ENCODE results near the gene PTGIS. TPM values are rescaled to one million over a fixed set of nuclear protein-coding genes. Genes with fewer than 3 reads are reported as not detected.

Gene PTGIS
- total RNA-seq, 2 donors from 2014 or later = 9.9 to 10.9 TPM

GRCh38 chr20:49540687-49541435 is 27.1 kb downstream of the PTGIS start:
- TF ChIP-seq, protein P1, sequence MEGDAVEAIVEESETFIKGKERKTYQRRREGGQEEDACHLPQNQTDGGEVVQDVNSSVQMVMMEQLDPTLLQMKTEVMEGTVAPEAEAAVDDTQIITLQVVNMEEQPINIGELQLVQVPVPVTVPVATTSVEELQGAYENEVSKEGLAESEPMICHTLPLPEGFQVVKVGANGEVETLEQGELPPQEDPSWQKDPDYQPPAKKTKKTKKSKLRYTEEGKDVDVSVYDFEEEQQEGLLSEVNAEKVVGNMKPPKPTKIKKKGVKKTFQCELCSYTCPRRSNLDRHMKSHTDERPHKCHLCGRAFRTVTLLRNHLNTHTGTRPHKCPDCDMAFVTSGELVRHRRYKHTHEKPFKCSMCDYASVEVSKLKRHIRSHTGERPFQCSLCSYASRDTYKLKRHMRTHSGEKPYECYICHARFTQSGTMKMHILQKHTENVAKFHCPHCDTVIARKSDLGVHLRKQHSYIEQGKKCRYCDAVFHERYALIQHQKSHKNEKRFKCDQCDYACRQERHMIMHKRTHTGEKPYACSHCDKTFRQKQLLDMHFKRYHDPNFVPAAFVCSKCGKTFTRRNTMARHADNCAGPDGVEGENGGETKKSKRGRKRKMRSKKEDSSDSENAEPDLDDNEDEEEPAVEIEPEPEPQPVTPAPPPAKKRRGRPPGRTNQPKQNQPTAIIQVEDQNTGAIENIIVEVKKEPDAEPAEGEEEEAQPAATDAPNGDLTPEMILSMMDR (IDR thresholded peaks at IDR 0.05) = no peak
- 72 to 73% methylated on average over 15 of the region's 15 CpGs for WGBS, 2 donors
- Histone ChIP-seq H3K27me3 (peaks cover 0 to 4% of the 10 kb centered on the region in 2 donors), H3K4me3 (no peak overlapping the region), H3K36me3 (replicated peaks in 1 of 2; ENCODE audit: insufficient read depth in 1 of 2, low read depth in 2 of 2) (no peaks in the 10 kb centered on the region), H3K9me3 (no peaks in the 10 kb centered on the region), H3K27ac (no peak overlapping the region), H3K4me1 (no peaks in the 10 kb centered on the region)
- intact Hi-C loops (cut with DNase I) = loop anchor here (5.0 to 10.0 kb wide), 2 partner anchors 66 to 344 kb away; no protein-coding TSS in a partner anchor
- ATAC-seq = no peak
- DNase-seq = no peak

DNA sequence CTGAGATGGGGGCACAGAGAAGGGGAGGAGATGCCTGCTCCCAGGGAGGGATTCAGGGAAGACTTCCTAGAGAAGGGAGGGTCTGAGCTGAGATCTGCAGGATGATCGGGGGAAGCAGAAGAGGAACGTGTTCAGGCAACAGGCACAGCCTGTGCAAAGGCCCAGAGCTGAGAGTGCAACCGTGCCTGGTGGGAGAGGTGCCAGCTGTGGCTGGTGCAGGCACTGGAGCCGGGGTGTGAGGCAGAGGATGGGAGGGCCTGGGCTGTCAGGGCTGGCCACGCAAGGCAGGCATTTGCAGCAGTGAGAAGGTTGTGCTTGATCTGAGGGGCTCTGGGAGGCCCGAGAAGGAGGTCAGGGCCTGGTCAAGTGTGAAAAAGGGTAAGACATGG is 27.7 kb downstream of the PTGIS start:
- Histone ChIP-seq H3K4me3 (no peak overlapping the region), H3K27ac (no peak overlapping the region), H3K36me3 (replicated peaks in 1 of 2; ENCODE audit: insufficient read depth in 1 of 2, low read depth in 2 of 2) (no peaks in the 10 kb centered on the region), H3K4me1 (no peaks in the 10 kb centered on the region), H3K27me3 (peaks cover 0 to 4% of the 10 kb centered on the region in 2 donors), H3K9me3 (no peaks in the 10 kb centered on the region)
- intact Hi-C loops (cut with DNase I) = loop anchor here (5.0 to 10.0 kb wide), 2 partner anchors 67 to 345 kb away; no protein-coding TSS in a partner anchor
- ATAC-seq (no peak), DNase-seq (no peak)
- TF ChIP-seq POLR2A (IDR thresholded peaks at IDR 0.05) = no peak
- TF ChIP-seq, protein P1 (IDR thresholded peaks at IDR 0.05) = no peak
- 88 to 90% methylated on average over 4 to 6 of the region's 6 CpGs for WGBS, 2 donors

DNA sequence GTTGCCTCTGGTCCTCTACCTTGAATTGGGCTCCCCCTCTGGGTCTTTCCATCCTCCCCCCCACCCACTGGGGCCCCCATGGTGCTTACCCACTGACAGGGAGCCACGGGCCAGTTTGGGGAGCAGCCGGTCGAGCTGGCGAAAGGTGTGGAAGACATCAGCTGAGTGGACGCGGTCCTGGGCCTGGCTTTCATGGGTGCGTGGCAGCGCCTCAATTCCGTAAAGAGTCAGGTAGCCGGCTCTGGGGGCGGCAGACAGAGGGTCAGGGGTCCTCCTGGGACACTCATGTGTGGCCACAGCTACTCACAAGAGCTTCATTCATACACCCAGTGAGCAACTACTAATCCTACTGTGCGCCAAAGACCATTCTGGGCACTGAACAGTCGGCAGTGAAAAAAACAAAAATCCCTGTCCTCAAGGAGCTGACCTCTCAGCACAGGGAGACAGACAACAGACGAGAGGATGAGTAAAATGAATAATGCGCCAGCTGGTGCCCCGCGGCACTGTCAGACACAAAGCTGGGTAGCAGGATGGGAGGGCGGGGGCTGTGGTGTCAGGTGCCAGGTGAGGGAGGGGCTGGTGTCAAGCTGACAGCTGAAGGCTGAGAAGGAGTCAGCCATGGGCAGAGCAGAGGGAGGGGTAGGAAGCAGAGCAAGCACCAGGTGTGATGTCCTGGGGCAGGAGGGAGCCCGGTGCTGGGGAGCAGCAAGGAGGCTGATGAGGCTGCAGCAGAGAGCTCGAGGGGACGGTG is 28.3 kb downstream of the PTGIS start:
- no peaks in the 10 kb centered on the region for H3K9me3 ChIP-seq
- no peaks in the 10 kb centered on the region for H3K4me1 ChIP-seq
- H3K27ac ChIP-seq = no peak overlapping the region
- intact Hi-C loops (cut with DNase I) = loop anchor here (5.0 to 10.0 kb wide), 3 partner anchors 68 to 345 kb away; no protein-coding TSS in a partner anchor
- 78 to 79% methylated on average over 20 to 21 of the region's 21 CpGs for WGBS, 2 donors
- DNase-seq = no peak
- H3K27me3 ChIP-seq = peaks cover 0 to 4% of the 10 kb centered on the region in 2 donors
- no peak for ATAC-seq
- H3K4me3 ChIP-seq = no peak overlapping the region
- H3K36me3 ChIP-seq (replicated peaks in 1 of 2; ENCODE audit: insufficient read depth in 1 of 2, low read depth in 2 of 2) = no peaks in the 10 kb centered on the region
- TF ChIP-seq, protein P1 (IDR thresholded peaks at IDR 0.05) = no peak
- no peak for TF ChIP-seq POLR2A (IDR thresholded peaks at IDR 0.05)

GRCh38 chr20:49538950-49539349 is 29.0 kb downstream of the PTGIS start:
- Histone ChIP-seq H3K36me3 (replicated peaks in 1 of 2; ENCODE audit: insufficient read depth in 1 of 2, low read depth in 2 of 2) (no peaks in the 10 kb centered on the region), H3K9me3 (no peaks in the 10 kb centered on the region), H3K27ac (no peak overlapping the region), H3K27me3 (peaks cover 0 to 4% of the 10 kb centered on the region in 2 donors), H3K4me3 (no peak overlapping the region), H3K4me1 (no peaks in the 10 kb centered on the region)
- 66 to 74% methylated on average over 3 of the region's 3 CpGs for WGBS, 2 donors
- ATAC-seq = no peak
- no peak for DNase-seq
- intact Hi-C loops (cut with DNase I) = loop anchor here (5.0 kb wide), 1 partner anchor 202 kb away; no protein-coding TSS in a partner anchor
- no peak for TF ChIP-seq POLR2A (IDR thresholded peaks at IDR 0.05)
- TF ChIP-seq, protein P1 (IDR thresholded peaks at IDR 0.05) = no peak

Data from body of pancreas (tissue), 4 donors.